ENCODE data around the gene CCDC141. TPM values are rescaled to one million over a fixed set of nuclear protein-coding genes. Genes with fewer than 3 reads are reported as not detected.

Gene CCDC141
- polyA plus RNA-seq, 2 of the 4 experiments (the other 2 are of a cell fraction), result not detected

DNA sequence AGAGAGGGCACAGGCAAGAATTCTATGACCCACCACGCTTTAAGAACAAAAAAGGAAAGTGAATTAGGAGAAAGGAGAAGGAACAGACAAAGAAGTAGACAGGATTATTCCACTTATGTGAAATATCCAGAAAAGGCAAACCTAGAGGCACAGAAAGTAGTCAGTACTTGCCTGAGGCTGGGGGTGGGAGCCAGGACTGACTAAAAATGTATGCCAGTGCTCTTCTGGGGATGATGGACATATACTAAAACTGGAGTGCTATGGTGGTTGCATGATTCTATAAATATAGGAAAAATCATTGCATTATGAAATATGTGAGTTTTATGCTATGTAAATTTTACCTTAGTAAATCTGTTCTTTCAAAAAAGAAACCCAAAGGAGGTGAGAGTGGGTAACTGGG lies 168.9 kb downstream of the CCDC141 start (continued):
- TF ChIP-seq, protein P1, sequence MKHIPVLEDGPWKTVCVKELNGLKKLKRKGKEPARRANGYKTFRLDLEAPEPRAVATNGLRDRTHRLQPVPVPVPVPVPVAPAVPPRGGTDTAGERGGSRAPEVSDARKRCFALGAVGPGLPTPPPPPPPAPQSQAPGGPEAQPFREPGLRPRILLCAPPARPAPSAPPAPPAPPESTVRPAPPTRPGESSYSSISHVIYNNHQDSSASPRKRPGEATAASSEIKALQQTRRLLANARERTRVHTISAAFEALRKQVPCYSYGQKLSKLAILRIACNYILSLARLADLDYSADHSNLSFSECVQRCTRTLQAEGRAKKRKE (CRISPR knock-in tag; IDR thresholded peaks at IDR 0.05; ENCODE audit: low read depth), result no peak
- TF ChIP-seq CBX8 (IDR thresholded peaks at IDR 0.05), result no peak

DNA sequence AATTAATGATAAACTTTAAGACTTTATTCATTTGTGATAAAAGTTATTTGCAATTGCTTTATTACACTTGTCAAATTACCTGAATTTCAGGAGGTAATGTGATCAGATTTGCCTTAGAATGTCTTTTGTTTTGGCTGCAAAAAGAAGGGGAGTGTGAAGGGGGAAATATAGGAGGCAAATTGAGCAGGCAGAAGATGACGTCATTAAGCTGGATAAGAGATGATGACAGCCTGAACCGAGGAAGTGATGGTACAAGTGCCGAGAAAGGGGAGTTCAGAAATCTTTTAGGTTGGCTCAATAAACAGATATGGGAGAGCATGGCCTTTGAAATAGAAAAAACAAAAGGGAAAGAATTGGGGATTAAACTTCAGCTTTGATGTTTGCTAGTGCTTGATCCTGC lies 169.7 kb downstream of the CCDC141 start:
- no peak for FAIRE-seq

DNA sequence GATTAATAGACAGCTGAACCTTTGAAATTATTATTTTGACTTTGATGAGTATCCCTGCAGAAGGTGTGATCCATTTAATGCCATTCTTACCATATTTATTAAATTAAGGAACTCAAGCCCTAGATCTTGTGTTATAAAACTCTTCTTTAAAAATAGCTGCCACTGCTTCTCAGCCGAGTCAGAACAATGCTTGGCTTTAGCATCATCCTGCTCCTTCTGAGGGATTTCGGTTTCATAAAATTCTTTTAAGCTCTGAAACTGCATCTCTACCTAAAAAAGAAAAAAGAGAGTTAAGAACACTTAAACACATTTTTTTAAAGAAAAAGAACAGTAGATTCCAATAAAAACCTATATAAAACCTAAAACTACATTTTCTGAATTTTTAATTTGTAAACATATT lies 172.1 kb downstream of the CCDC141 start:
- ChIA-PET POLR2A (no interaction called here), CTCF (no interaction called here)
- no peak overlapping the region for H3K27ac ChIP-seq
- no peaks in the 10 kb centered on the region for H3K9me3 ChIP-seq
- FAIRE-seq (no peak), ATAC-seq (no peak), DNase-seq (ENCODE audit: low read depth in 1 of 2, low spot score in 1 of 2) (no peak)
- H3K4me3 ChIP-seq, result no peak overlapping the region
- no peak overlapping the region for H3K4me2 ChIP-seq
- 43% methylated on average over 2 of the region's 2 CpGs for WGBS (ENCODE audit: missing lambda C conversion rate)
- no peaks in the 10 kb centered on the region for H3K4me1 ChIP-seq
- no peak for TF ChIP-seq KDM5A (IDR thresholded peaks at IDR 0.05)
- TF ChIP-seq RCOR1 (IDR thresholded peaks at IDR 0.05; ENCODE audit: low read depth, low read length), result no peak

More for the DNA sequence above, 169.7 kb downstream of the CCDC141 start:
- no peak for DNase-seq (ENCODE audit: low read depth in 1 of 2, low spot score in 1 of 2)
- TF ChIP-seq MAZ (IDR thresholded peaks at IDR 0.05; ENCODE audit: borderline replicate concordance, low read depth, low read length), result no peak
- TF ChIP-seq EHF (CRISPR knock-in tag; IDR thresholded peaks at IDR 0.05), result no peak
- no peak for TF ChIP-seq CHD4 (IDR thresholded peaks at IDR 0.05; ENCODE audit: borderline replicate concordance)
- TF ChIP-seq, protein P2, sequence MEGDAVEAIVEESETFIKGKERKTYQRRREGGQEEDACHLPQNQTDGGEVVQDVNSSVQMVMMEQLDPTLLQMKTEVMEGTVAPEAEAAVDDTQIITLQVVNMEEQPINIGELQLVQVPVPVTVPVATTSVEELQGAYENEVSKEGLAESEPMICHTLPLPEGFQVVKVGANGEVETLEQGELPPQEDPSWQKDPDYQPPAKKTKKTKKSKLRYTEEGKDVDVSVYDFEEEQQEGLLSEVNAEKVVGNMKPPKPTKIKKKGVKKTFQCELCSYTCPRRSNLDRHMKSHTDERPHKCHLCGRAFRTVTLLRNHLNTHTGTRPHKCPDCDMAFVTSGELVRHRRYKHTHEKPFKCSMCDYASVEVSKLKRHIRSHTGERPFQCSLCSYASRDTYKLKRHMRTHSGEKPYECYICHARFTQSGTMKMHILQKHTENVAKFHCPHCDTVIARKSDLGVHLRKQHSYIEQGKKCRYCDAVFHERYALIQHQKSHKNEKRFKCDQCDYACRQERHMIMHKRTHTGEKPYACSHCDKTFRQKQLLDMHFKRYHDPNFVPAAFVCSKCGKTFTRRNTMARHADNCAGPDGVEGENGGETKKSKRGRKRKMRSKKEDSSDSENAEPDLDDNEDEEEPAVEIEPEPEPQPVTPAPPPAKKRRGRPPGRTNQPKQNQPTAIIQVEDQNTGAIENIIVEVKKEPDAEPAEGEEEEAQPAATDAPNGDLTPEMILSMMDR (IDR thresholded peaks at IDR 0.05), result no peak
- TF ChIP-seq CBX8 (IDR thresholded peaks at IDR 0.05), result no peak
- TF ChIP-seq HOXB5 (CRISPR knock-in tag; IDR thresholded peaks at IDR 0.05), result no peak
- no peak for TF ChIP-seq CHD2 (IDR thresholded peaks at IDR 0.05; ENCODE audit: low read length, partially characterized antibody)
- no peak for TF ChIP-seq RAD21 (conservative IDR thresholded peaks at IDR 0.05 in 1 of 2, IDR thresholded peaks at IDR 0.05 in 1 of 2)
- TF ChIP-seq, protein P3, sequence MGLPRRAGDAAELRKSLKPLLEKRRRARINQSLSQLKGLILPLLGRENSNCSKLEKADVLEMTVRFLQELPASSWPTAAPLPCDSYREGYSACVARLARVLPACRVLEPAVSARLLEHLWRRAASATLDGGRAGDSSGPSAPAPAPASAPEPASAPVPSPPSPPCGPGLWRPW (IDR thresholded peaks at IDR 0.05), result no peak
- TF ChIP-seq, protein P4, sequence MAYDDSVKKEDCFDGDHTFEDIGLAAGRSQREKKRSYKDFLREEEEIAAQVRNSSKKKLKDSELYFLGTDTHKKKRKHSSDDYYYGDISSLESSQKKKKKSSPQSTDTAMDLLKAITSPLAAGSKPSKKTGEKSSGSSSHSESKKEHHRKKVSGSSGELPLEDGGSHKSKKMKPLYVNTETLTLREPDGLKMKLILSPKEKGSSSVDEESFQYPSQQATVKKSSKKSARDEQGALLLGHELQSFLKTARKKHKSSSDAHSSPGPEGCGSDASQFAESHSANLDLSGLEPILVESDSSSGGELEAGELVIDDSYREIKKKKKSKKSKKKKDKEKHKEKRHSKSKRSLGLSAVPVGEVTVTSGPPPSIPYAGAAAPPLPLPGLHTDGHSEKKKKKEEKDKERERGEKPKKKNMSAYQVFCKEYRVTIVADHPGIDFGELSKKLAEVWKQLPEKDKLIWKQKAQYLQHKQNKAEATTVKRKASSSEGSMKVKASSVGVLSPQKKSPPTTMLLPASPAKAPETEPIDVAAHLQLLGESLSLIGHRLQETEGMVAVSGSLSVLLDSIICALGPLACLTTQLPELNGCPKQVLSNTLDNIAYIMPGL (CRISPR knock-in tag; IDR thresholded peaks at IDR 0.05; ENCODE audit: borderline replicate concordance), result no peak
- no peak for TF ChIP-seq BHLHE40 (IDR thresholded peaks at IDR 0.05; ENCODE audit: low read depth, low read length)
- ChIA-PET CTCF (interaction anchor here (0.6 to 1.2 kb wide), 2 partner anchors 11 to 48 kb away, joined by 3 read pairs; no protein-coding TSS in a partner anchor), POLR2A (no interaction called here)
- H3K27ac ChIP-seq, result no peak overlapping the region
- H3K4me2 ChIP-seq, result no peak overlapping the region
- no peak overlapping the region for H3K4me3 ChIP-seq
- WGBS (ENCODE audit: missing lambda C conversion rate), result 20% methylated on average over 3 of the region's 3 CpGs
- no peaks in the 10 kb centered on the region for H3K4me1 ChIP-seq
- H3K9me3 ChIP-seq, result no peaks in the 10 kb centered on the region
- no peak for ATAC-seq

DNA sequence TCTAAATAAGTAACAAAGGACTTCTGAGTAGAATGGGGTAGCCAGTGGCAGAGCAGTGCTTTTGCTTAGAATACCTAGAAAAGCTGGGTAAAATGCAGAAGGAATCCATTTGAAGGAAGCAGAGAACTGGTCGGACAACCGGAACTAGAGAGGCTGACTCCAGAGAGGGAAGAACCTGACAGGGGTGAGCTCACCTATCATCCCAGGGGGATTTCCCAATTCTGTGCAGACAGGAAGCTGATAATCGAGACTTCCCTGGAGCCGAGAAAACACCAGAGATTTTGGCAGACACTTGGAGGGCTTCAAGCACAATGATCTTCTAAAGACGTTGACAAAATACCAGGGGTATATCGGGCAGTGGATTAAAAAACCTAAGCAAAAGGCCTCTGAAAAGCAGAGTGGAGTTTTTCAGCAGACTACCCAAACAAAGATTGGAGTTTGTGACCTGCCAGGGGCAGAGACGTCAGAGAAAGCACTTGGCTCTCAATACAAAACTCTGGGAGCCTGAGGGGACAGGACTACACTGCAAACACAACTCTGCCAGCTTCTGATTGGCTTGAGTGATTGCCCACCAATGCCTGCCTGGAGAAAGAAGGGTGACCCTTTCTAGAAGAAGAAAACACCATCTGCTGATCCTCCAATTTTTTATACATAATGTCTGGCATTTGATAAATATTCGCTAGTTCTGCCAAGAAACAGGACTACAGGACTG lies 175.3 kb downstream of the CCDC141 start:
- H3K9me3 ChIP-seq, result no peaks in the 10 kb centered on the region
- CTCF ChIA-PET, result interaction anchor here (2.6 kb wide), 1 partner anchor 16 kb away, joined by 8 read pairs; no protein-coding TSS in a partner anchor
- FAIRE-seq (no peak), ATAC-seq (no peak), DNase-seq (ENCODE audit: low read depth in 1 of 2, low spot score in 1 of 2) (no peak)
- TF ChIP-seq NR3C1 (IDR thresholded peaks at IDR 0.05) (no peak), ESRRA (IDR thresholded peaks at IDR 0.05; ENCODE audit: borderline replicate concordance, low read length) (no peak), HEYL (CRISPR knock-in tag; IDR thresholded peaks at IDR 0.05) (no peak), RNF2 (IDR thresholded peaks at IDR 0.05; ENCODE audit: borderline replicate concordance, low read depth) (no peak), JUNB (IDR thresholded peaks at IDR 0.05) (no peak)
- TF ChIP-seq, protein P3 (IDR thresholded peaks at IDR 0.05), result no peak
- H3K4me3 ChIP-seq, result no peak overlapping the region
- POLR2A ChIA-PET, result no interaction called here
- no peak overlapping the region for H3K4me2 ChIP-seq
- 51% methylated on average over 8 of the region's 8 CpGs for WGBS (ENCODE audit: missing lambda C conversion rate)
- no peaks in the 10 kb centered on the region for H3K4me1 ChIP-seq
- H3K27ac ChIP-seq, result no peak overlapping the region

Measured in A549 (cell line).